GM18511 (cell line): ENCODE measurements around the gene HOXA5.

Source experiments
- ATAC-seq: cut with Tn5 transposase; IDR thresholded peaks from one replicate; pipeline ENCODE4 v1.9.1; 2021; ENCODE audit warnings: mild to moderate bottlenecking, moderate library complexity; ENCODE audit not compliant: unreplicated experiment

HOXA5 gene

DNA sequence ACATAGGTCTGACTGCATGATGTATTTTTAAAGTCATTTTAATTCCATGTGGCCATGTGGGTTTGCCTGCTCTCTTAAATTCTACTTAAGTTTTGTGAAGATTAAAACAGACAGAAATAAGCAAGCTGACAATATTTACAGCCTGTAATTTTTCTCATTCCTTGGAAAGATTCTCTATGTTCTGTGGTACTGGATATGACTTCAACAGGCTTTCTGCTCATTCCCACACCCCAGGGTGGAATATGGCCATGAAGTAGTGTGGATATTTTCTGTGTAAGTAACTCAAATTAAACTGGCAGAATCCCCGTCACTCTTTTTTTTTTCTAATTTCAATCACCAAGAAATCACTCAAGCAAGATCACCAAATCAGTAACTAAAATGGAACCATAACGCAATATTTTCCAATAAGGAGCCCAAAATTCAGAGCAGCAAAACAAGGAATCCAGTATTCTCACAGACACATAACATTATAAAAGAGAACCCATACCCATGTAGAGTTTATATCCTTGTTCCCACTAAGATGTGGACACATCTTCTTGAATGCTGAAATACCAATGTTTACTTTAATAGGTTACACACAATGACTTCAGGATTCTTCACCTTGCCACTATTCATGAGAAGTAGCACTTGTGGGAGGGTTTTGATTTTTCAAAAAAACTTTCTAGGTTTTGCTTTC, 5.7 kb downstream of the HOXA5 start:
- ATAC-seq: no peak

- no peak for ATAC-seq
Measured at GRCh38 chr7:27134392-27134791, 9.1 kb downstream of the HOXA5 start.

GRCh38 chr7:27133409-27134231, 9.9 kb downstream of the HOXA5 start:
- ATAC-seq: no peak

GRCh38 chr7:27132978-27133377, 10.5 kb downstream of the HOXA5 start:
- no peak for ATAC-seq

- ATAC-seq: no peak
Measured at GRCh38 chr7:27132214-27132613, 11.3 kb downstream of the HOXA5 start.

GRCh38 chr7:27131390-27131819, 12.1 kb downstream of the HOXA5 start:
- ATAC-seq: no peak

GRCh38 chr7:27130540-27131389, 12.7 kb downstream of the HOXA5 start, which contains the start of gene HOXA4:
Gene HOXA4, minus strand, starts transcription at chr7:27130757. Its CDS starts 24 bp downstream, at chr7:27130733.
- peak; percentile 89 for ATAC-seq

- ATAC-seq: peak; percentile 22
Measured at GRCh38 chr7:27129729-27130539, 13.5 kb downstream of the HOXA5 start.

GRCh38 chr7:27128776-27129728, 14.4 kb downstream of the HOXA5 start:
- ATAC-seq: no peak

- no peak for ATAC-seq
Measured at GRCh38 chr7:27128034-27128433, 15.4 kb downstream of the HOXA5 start.

DNA sequence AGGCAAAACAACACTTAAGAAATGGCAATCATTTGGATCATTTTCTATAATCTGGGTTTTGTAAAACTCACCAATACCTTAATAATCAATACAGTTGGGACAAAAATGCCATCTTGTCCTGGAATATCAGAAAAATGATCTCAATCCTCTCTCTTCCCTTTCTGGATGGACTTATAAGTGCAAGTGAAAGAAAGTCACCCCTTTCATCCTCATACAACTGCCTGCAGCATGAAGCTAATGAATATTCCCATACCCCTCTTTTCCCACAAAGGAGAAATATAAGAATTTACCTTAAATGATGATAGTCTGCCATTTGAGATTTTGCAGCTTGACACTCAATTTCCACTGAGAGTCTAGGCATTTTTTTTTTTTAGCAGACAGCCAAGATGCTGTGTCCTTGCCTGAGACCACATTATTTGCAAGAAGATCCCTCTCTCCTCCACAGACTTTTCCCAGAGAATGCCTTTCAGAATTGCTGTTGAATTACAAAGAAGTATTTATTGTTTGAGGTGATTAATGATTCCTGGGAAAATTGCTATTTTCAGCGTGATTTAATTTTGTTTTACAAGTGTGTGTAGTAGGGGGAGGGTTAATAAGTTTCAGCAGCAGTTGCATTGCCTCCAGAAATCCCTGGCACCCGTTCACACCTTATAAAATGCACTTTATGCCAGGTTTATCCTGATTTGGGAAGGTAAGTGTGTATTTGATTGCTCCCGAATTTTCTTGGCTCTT, 16.7 kb downstream of the HOXA5 start:
- no peak for ATAC-seq

DNA sequence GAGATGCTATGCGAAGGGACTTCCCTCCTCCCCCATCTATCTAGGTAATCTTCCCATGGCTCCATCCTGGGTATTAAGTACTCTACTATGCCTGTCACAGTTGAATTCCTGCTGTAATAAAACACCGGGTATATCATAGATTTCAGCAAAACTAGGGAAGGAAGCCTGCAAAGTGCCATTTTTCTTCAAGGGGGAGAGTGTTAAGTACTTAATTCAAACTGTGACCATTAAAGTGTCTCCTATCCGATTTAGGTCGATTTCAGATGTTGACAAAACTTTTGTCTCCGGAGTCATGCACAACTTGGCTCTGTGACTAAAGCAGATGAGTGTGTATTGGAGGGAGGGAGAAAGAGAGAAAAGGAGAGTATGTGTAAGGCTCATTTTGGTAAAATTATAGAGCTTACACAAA, 17.5 kb downstream of the HOXA5 start:
- ATAC-seq: no peak

DNA sequence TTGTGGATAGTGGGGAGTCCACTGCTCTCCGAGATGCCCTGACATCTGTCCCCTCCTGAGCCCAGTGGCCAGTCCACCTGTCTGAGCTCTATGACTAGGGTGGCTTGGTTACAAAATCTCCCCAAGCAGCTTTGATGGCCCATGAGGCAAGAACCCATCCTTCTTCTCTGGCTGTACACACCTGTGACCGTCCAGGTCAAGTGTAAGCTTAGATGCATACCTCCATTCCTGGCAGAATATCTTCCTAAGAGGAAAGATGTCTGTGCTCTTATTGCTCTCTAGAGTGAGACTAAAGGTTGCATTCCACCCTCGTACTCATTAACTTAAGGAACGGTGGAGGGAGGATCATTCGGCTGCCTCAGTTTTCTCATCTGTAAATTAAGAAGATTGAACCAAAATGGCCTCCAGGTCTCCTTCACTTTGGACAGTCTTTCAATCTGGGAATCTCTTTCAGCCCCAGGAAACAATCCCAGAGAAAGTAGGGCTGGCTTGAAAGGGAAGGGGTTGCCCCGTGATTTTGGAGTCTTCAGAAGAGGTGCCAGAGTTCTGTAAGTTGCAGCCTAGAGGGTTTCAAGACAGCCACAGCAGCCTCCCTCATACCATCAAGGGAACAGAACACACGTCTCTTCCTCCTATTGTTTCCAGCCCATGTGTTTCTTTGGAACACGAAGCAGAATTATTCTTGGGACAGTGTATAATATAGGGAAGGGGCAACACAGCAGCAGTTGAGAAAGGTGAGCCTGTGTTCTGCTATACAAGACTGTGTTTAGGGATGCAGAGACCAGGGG, 18.4 kb downstream of the HOXA5 start:
- no peak for ATAC-seq

DNA sequence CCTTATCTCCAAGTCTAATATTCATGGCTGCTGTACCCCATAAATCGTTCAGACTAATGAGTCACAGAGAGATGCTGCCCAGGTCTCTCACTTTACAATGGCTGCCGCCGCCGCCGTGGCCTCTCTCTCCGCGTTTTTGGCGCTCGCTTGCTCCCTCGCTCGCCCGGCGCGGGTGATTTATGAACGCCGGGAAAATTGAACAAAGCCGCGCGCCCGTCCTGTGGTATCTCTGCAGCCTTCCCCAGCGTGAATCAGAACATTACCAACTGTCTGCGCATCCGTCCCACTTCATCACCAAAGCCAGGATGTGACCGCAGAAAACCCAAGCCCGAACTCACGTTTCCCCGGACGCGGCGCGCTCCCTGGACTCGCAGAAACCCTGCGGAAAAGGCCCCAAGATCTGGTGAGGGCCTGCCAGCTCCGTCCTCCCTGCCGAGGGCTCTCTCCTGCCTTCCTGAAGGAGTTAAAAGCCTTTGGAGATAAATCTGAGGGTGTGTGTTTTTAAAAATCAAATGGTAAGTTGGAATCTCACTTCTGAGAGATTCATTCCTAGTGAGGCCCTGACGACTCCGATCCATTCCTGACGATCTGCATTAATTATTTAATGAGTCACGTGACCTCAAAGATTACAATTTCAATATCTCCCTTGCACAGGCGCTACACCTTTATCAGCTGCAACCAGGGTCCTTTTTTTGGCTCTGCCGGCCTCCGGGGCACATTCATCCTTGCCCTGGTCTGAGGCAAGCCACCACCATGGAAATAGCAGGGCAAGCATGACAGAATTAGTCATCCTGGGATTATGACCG, 19.2 kb downstream of the HOXA5 start:
- ATAC-seq: no peak

- ATAC-seq: no peak
Measured at GRCh38 chr7:27123477-27124053, 19.9 kb downstream of the HOXA5 start.

DNA sequence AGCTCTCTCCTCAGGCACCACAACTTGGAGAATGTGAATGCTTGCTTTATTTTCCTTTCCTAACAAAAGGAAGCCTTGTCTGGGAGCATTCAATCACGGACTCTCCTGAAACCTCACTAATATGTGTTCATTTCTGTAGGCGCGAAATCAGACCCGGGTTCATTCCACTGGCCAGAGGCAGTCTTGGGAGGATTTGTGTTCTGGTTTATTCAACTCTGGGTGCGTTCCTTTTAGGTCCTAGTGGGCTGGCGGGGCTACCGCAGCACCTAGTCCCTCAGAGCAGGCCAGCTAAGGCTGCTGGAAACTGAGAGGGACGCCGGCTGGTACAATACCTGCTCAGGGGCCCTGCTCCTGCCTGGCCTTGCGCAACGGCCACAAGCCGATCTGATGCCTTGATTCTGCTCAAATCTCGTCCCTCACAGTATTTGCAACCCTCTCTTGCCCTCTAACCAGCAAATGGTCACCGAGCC, 20.4 kb downstream of the HOXA5 start:
- no peak for ATAC-seq
